HCT116 (cell line): ENCODE measurements around the gene LRFN2.

Experiments
- EZH2 ChIP-seq: fragments of 200-600 bp; sonication (generic); IDR thresholded peaks from 2 replicates; pipeline ENCODE4 v1.6.1; 2017; ENCODE audit warnings: antibody characterized with exemption, mixed run types
- TF ChIP-seq, protein P1 (sequence below), 3 experiments: fragments of 200-600 bp in 1 of 3; sonication (generic) in 1 of 3; IDR thresholded peaks in 2 of 3; conservative IDR thresholded peaks in 1 of 3; 2 replicates each; pipeline ENCODE4 v1.5.1; 2012 to 2017; ENCODE audit warnings: low read depth in 2 of 3, low read length in 2 of 3, antibody characterized with exemption in 1 of 3, borderline replicate concordance in 1 of 3, control low read depth in 1 of 3, mild to moderate bottlenecking in 1 of 3, mixed read lengths in 1 of 3, mixed run types in 1 of 3, moderate library complexity in 1 of 3; ENCODE audit not compliant: insufficient read depth in 1 of 3
- TF ChIP-seq, protein P2 (sequence below): IDR thresholded peaks from 2 replicates; pipeline ENCODE4 v1.6.1; 2012

GRCh38 chr6:40408786-40409542 lies 178.2 kb downstream of the LRFN2 start:
- TF ChIP-seq EZH2 = no peak
- TF ChIP-seq, protein P1, sequence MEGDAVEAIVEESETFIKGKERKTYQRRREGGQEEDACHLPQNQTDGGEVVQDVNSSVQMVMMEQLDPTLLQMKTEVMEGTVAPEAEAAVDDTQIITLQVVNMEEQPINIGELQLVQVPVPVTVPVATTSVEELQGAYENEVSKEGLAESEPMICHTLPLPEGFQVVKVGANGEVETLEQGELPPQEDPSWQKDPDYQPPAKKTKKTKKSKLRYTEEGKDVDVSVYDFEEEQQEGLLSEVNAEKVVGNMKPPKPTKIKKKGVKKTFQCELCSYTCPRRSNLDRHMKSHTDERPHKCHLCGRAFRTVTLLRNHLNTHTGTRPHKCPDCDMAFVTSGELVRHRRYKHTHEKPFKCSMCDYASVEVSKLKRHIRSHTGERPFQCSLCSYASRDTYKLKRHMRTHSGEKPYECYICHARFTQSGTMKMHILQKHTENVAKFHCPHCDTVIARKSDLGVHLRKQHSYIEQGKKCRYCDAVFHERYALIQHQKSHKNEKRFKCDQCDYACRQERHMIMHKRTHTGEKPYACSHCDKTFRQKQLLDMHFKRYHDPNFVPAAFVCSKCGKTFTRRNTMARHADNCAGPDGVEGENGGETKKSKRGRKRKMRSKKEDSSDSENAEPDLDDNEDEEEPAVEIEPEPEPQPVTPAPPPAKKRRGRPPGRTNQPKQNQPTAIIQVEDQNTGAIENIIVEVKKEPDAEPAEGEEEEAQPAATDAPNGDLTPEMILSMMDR (IDR thresholded peaks at IDR 0.05 in 2 of 3, conservative IDR thresholded peaks at IDR 0.05 in 1 of 3; ENCODE audit: borderline replicate concordance in 1 of 3, insufficient read depth in 1 of 3, low read depth in 2 of 3, low read length in 2 of 3) = no peak
- TF ChIP-seq, protein P2, sequence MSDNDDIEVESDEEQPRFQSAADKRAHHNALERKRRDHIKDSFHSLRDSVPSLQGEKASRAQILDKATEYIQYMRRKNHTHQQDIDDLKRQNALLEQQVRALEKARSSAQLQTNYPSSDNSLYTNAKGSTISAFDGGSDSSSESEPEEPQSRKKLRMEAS = no peak
